ENCODE data around the gene CDH1. TPM values are rescaled to one million over a fixed set of nuclear protein-coding genes. Genes with fewer than 3 reads are reported as not detected.

The CDH1 gene
- total RNA-seq, 1 donor from 2014 or later, result 3.1 TPM

DNA sequence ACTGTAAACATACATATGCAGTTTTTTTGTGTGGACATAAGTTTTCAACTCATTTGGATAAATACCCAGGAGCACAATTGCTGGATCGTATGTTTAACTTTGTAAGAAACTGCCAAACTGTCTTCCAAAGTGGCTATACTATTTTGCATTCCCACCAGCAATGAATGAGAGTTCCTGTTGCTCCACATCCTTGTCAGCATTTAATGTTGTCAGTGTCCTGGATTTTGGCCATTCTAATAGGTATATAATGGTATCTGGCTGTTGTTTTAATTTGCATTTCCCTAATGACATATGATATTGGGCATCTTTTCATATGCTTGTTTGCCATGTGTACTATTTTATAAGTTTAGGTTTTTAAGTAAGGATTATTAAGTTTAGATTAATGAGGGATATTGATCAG is 120.4 kb downstream of the CDH1 start:
- Mint-ChIP-seq H3K4me3 (ENCODE audit: unreplicated experiment) (no peak overlapping the region), H3K36me3 (ENCODE audit: low read depth, unreplicated experiment) (no peaks in the 10 kb centered on the region), H3K27me3 (ENCODE audit: unreplicated experiment) (no peaks in the 10 kb centered on the region), H3K27ac (ENCODE audit: unreplicated experiment) (no peak overlapping the region), H3K9me3 (ENCODE audit: unreplicated experiment) (no peaks in the 10 kb centered on the region), H3K4me1 (ENCODE audit: unreplicated experiment) (no peaks in the 10 kb centered on the region)
- no peak for DNase-seq (ENCODE audit: low spot score)
- TF ChIP-seq, protein P1, sequence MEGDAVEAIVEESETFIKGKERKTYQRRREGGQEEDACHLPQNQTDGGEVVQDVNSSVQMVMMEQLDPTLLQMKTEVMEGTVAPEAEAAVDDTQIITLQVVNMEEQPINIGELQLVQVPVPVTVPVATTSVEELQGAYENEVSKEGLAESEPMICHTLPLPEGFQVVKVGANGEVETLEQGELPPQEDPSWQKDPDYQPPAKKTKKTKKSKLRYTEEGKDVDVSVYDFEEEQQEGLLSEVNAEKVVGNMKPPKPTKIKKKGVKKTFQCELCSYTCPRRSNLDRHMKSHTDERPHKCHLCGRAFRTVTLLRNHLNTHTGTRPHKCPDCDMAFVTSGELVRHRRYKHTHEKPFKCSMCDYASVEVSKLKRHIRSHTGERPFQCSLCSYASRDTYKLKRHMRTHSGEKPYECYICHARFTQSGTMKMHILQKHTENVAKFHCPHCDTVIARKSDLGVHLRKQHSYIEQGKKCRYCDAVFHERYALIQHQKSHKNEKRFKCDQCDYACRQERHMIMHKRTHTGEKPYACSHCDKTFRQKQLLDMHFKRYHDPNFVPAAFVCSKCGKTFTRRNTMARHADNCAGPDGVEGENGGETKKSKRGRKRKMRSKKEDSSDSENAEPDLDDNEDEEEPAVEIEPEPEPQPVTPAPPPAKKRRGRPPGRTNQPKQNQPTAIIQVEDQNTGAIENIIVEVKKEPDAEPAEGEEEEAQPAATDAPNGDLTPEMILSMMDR (IDR thresholded peaks at IDR 0.05; ENCODE audit: unreplicated experiment), result no peak

DNA sequence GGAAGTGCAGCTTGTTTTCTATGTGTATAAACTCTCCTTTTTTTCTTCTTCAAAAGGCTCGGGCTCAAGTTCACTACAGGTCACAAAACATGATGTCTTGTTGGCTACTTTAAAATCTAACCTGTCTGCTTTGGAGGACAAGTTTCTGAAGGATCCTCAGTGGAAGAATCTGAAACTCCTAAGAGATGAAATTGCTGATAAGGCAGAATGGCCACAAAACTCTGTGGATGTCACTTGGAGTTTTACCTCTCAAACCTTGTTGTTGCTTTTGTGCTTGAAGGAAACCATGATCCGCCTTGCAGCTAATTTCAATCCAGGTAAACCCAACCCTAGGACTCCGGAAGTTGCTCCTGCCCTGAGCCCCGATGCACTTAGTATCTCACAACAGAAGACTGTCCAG is 122.7 kb downstream of the CDH1 start:
- H3K27ac Mint-ChIP-seq (ENCODE audit: unreplicated experiment), result no peak overlapping the region
- H3K4me1 Mint-ChIP-seq (ENCODE audit: unreplicated experiment), result no peaks in the 10 kb centered on the region
- no peaks in the 10 kb centered on the region for H3K27me3 Mint-ChIP-seq (ENCODE audit: unreplicated experiment)
- no peak overlapping the region for H3K4me3 Mint-ChIP-seq (ENCODE audit: unreplicated experiment)
- H3K9me3 Mint-ChIP-seq (ENCODE audit: unreplicated experiment), result no peaks in the 10 kb centered on the region
- H3K36me3 Mint-ChIP-seq (ENCODE audit: low read depth, unreplicated experiment), result no peaks in the 10 kb centered on the region
- TF ChIP-seq, protein P1 (IDR thresholded peaks at IDR 0.05; ENCODE audit: unreplicated experiment), result no peak
- DNase-seq (ENCODE audit: low spot score), result no peak

DNA sequence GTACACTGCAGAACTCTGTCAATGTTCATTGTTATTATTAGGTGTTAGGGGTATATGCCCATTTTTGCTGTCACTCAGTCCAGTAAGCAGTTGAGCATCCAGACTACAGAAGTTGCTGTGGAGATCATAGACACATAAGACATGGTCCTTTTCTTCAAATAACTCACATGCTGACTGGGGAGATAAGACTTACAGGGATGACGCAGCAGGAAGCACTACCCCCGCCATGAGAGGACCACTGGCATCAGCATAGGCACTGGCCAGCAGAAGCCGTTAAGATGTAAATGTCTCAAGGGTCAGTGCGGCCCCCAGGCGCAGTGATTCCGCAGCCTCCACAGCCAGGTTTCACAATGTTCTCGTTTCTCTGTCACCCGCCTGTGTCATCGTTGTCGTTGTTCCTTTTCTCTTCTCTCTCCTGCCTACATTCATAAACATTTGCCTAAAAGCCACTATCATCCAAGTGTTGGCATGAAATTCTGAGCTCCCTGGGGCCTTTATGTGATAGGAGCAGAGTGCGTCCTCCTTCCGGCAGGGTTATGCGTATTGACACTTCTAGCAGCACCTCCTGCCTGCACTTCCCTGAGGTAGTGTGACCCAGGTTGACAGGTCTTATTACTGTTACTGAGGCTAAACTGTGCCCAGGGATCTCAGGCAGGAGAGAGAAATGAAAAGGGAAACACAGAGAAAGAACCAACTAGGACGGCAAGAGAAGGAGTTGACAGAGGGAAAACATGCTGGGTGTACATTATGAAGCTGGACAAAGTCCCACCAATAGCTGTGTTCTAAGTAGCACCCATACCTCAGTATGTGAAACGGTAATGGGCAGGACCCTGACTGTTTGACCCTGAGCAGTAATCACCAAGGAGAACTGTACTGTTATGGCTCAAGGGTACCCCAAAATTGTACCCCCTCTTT is 124.1 kb downstream of the CDH1 start:
- H3K36me3 Mint-ChIP-seq (ENCODE audit: low read depth, unreplicated experiment), result no peaks in the 10 kb centered on the region
- H3K4me3 Mint-ChIP-seq (ENCODE audit: unreplicated experiment), result no peak overlapping the region
- no peak overlapping the region for H3K27ac Mint-ChIP-seq (ENCODE audit: unreplicated experiment)

DNA sequence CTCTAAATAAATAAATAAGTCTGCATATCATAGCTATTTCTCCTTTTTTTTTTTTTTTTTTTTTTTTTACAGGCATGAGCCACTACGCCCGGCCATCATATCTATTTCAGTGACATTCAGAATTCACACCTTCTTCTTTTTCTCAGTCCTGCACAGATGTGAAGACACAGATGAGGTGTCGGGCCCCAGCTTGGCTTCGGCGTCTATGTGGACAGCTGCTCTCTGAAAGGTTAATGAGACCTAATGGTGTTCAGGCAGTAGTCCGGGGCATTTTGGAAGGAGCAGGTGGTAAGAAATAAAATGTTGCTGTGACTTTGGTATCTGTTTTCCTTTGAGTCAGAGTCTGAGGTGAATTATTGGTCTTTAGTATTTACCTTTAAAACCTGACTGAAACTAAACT is 129.8 kb downstream of the CDH1 start:
- Mint-ChIP-seq H3K4me3 (ENCODE audit: unreplicated experiment) (no peak overlapping the region), H3K36me3 (ENCODE audit: low read depth, unreplicated experiment) (no peaks in the 10 kb centered on the region), H3K27me3 (ENCODE audit: unreplicated experiment) (no peaks in the 10 kb centered on the region), H3K9me3 (ENCODE audit: unreplicated experiment) (no peaks in the 10 kb centered on the region), H3K4me1 (ENCODE audit: unreplicated experiment) (peaks cover 3% of the 10 kb centered on the region), H3K27ac (ENCODE audit: unreplicated experiment) (no peak overlapping the region)
- TF ChIP-seq, protein P1 (IDR thresholded peaks at IDR 0.05; ENCODE audit: unreplicated experiment), result no peak
- DNase-seq (ENCODE audit: low spot score), result no peak

More for the DNA sequence above, 124.1 kb downstream of the CDH1 start:
- no peaks in the 10 kb centered on the region for H3K9me3 Mint-ChIP-seq (ENCODE audit: unreplicated experiment)
- TF ChIP-seq, protein P1 (IDR thresholded peaks at IDR 0.05; ENCODE audit: unreplicated experiment), result no peak
- H3K27me3 Mint-ChIP-seq (ENCODE audit: unreplicated experiment), result no peaks in the 10 kb centered on the region
- no peaks in the 10 kb centered on the region for H3K4me1 Mint-ChIP-seq (ENCODE audit: unreplicated experiment)
- DNase-seq (ENCODE audit: low spot score), result no peak

DNA sequence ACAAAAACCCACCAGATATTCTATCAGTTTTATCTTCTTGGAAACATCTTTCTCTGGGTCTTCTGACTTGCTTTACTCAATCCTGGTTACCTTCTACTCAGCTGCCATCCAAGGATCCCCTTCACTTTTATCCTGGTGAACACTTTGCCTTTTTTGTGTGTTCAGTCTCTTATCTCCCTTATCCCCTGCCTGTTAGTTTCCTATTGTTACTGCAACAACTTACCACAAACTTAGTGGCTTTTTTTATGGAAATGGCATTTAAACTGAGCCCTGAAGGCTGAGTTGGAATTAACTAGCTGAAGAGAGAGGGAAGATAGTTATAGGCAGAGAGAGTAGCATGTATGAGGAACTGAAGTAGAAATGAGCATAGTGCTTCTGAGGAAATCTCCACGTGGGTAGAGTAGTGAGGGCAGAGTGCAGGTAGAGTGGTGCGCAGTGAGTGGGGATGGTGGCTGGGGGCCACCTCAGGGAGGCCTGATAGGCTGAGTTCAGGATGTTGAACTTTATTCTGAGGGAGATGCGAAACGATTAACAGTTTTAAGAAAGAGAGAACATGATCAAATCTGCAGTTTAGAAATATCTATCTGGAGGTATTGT is 132.5 kb downstream of the CDH1 start:
- H3K36me3 Mint-ChIP-seq (ENCODE audit: low read depth, unreplicated experiment), result no peaks in the 10 kb centered on the region
- no peaks in the 10 kb centered on the region for H3K9me3 Mint-ChIP-seq (ENCODE audit: unreplicated experiment)
- peaks cover 3% of the 10 kb centered on the region for H3K4me1 Mint-ChIP-seq (ENCODE audit: unreplicated experiment)
- no peak overlapping the region for H3K4me3 Mint-ChIP-seq (ENCODE audit: unreplicated experiment)
- H3K27ac Mint-ChIP-seq (ENCODE audit: unreplicated experiment), result no peak overlapping the region
- TF ChIP-seq, protein P1 (IDR thresholded peaks at IDR 0.05; ENCODE audit: unreplicated experiment), result no peak
- DNase-seq (ENCODE audit: low spot score), result no peak
- no peaks in the 10 kb centered on the region for H3K27me3 Mint-ChIP-seq (ENCODE audit: unreplicated experiment)

Measured in endothelial cell (in vitro differentiated cells).